Karpas-422 (cell line): Measurements from ENCODE around the gene DNPEP. TPM values are rescaled to one million over a fixed set of nuclear protein-coding genes. Genes with fewer than 3 reads are reported as not detected.
"Not testable (repeated sequence)": the region's sequence is repeated elsewhere in the genome, so short reads cannot be mapped to it uniquely, and the experiment has no call there.

ENCODE experiments used
- DNase-seq: peaks from one replicate; pipeline ENCODE4 v3.0.0-alpha.2; 2015
- H2AFZ ChIP-seq: fragments of 200-600 bp; sonication (generic); 2 replicates; pipeline ENCODE4 v1.6.1; 2014; ENCODE audit warnings: antibody characterized with exemption, low read length, mixed read lengths
- H3K27ac ChIP-seq: fragments of 200-600 bp; sonication (generic); 2 replicates; pipeline ENCODE4 v1.5.1; 2014; ENCODE audit warnings: mild to moderate bottlenecking, low read length, moderate library complexity
- H3K27me3 ChIP-seq: fragments of 200-600 bp; sonication (generic); 2 replicates; pipeline ENCODE4 v1.6.1; 2014; ENCODE audit warnings: low read length, mixed read lengths
- H3K36me3 ChIP-seq: fragments of 200-600 bp; sonication (generic); 2 replicates; pipeline ENCODE4 v1.6.1; 2014; ENCODE audit warnings: low read length, mixed read lengths; ENCODE audit not compliant: insufficient read depth
- H3K4me1 ChIP-seq: fragments of 200-600 bp; sonication (generic); 2 replicates; pipeline ENCODE4 v1.6.1; 2014; ENCODE audit warnings: mild to moderate bottlenecking, low read length, mixed read lengths
- H3K4me2 ChIP-seq: fragments of 200-600 bp; sonication (generic); 2 replicates; pipeline ENCODE4 v1.6.1; 2014; ENCODE audit warnings: low read length, low read depth, mild to moderate bottlenecking; ENCODE audit not compliant: poor library complexity, severe bottlenecking
- H3K4me3 ChIP-seq: fragments of 200-600 bp; sonication (generic); 2 replicates; pipeline ENCODE4 v1.5.1; 2014; ENCODE audit warnings: mild to moderate bottlenecking, antibody characterized with exemption, low read length, mixed read lengths
- H3K79me2 ChIP-seq: fragments of 200-600 bp; sonication (generic); 2 replicates; pipeline ENCODE4 v1.6.1; 2014; ENCODE audit warnings: mild to moderate bottlenecking, low read length, mixed read lengths
- H3K9ac ChIP-seq: fragments of 200-600 bp; sonication (generic); 2 replicates; pipeline ENCODE4 v1.6.0; 2014; ENCODE audit warnings: low read length
- H3K9me2 ChIP-seq: fragments of 200-600 bp; sonication (generic), shearing (Covaris generic); replicated peaks from 2 replicates; pipeline ENCODE4 v1.6.0; 2014; ENCODE audit warnings: mild to moderate bottlenecking, low read length, moderate library complexity; ENCODE audit not compliant: insufficient read depth
- H3K9me3 ChIP-seq: fragments of 300-700, 200-600 bp; sonication (generic); 2 replicates; pipeline ENCODE4 v1.6.1; 2014; ENCODE audit warnings: low read length, mixed read lengths
- H4K20me1 ChIP-seq: fragments of 200-600 bp; sonication (generic); 2 replicates; pipeline ENCODE4 v1.6.1; 2014; ENCODE audit warnings: mild to moderate bottlenecking, antibody characterized with exemption, low read length, low read depth; ENCODE audit not compliant: insufficient read depth
- total RNA-seq: library from RNA; depleted of rRNA; stranded (reverse); fragments of >200 nt; shearing (Covaris generic); gene quantifications from 2 replicates; pipeline ENCODE4 v1.2.3, GENCODE V29; 2014; ENCODE audit warnings: low replicate concordance

The DNPEP gene
- total RNA-seq, 1 experiment from 2014 or later, result 77.9 TPM

DNA sequence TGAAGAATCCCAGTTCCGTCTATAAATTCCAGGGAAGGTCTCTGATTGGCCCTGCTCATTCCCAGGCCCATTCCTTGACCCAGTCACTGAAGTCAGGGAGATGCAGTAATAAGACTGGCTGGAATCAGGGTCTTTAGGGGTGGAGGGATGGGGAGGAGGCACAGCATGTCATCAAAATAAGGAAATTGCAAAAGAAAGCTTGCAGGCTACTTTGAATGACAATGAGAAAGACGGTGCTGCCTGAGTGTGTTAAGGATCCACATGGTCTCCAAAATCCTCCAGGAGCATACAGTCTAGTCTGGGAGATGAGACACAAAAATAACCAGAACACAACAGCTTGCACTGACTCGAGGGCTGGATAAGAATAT lies 28.5 kb upstream of the DNPEP start:
- no peaks in the 10 kb centered on the region for H4K20me1 ChIP-seq
- H3K9ac ChIP-seq, result no peak overlapping the region
- no peak overlapping the region for H3K27ac ChIP-seq
- no peak overlapping the region for H2AFZ ChIP-seq
- DNase-seq, result no peak
- H3K36me3 ChIP-seq, result no peaks in the 10 kb centered on the region
- no peak overlapping the region for H3K4me2 ChIP-seq
- no peaks in the 10 kb centered on the region for H3K9me3 ChIP-seq
- no peaks in the 10 kb centered on the region for H3K9me2 ChIP-seq
- H3K79me2 ChIP-seq, result no peaks in the 10 kb centered on the region
- no peak overlapping the region for H3K4me3 ChIP-seq
- H3K27me3 ChIP-seq, result no peaks in the 10 kb centered on the region
- H3K4me1 ChIP-seq, result no peaks in the 10 kb centered on the region

DNA sequence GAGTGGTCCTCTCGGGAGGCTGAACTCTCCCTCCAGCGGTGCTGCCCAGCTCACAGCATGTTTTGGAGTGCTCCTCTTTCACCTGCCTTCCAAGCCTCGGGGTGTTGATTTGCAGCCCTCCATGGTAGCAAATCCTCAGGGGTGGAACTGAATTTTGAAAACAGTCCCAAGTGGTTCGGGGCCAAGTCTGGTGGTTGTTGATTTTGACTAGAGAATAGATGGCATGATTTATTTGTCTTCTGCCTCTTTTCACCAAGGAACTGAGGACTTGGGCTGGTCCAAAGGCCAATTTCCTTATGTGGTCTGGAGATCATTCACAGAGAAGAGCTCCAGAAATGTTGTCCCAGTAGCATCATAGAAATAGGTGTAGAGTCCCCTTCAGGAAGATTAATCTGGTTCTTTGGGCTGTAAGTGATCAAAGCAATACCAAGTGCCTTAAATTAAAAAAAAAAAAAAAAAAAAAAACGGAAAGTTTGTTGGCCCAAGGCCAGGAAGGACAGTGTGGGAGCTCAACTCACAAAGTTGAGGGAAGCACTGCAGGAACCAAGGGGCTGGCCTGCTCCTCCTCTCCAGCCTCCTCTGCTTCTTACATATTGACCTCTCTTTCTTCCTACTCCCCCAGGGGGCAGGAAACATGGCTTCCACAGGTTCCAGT lies 28.0 kb upstream of the DNPEP start:
- Histone ChIP-seq H4K20me1 (no peaks in the 10 kb centered on the region), H3K79me2 (no peaks in the 10 kb centered on the region), H3K27me3 (no peaks in the 10 kb centered on the region), H3K36me3 (no peaks in the 10 kb centered on the region), H3K4me2 (no peak overlapping the region), H3K9me3 (no peaks in the 10 kb centered on the region), H3K9ac (no peak overlapping the region), H2AFZ (no peak overlapping the region), H3K9me2 (no peaks in the 10 kb centered on the region), H3K4me1 (no peaks in the 10 kb centered on the region), H3K4me3 (no peak overlapping the region), H3K27ac (no peak overlapping the region)
- DNase-seq, result no peak

DNA sequence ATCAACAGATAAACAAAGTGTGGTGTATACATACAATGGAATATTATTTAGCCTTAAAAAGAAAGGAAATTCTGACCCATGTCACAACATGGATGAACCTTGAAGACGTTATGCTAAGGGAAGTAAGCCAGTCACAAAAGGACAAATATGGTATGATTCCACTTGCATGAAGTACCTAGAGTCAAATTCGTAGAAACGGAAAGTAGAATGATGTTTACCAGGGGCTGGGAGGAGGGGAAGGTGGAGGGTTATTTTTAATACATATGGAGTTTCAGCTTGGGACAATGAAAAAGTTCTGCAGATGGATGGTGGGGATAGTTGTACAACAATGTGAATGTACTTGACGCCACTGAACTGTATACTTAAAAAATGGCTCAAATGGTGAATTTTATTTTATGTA lies 27.1 kb upstream of the DNPEP start:
- Histone ChIP-seq H3K9me2 (no peaks in the 10 kb centered on the region), H3K4me2 (no peak overlapping the region), H2AFZ (no peak overlapping the region), H4K20me1 (no peaks in the 10 kb centered on the region), H3K79me2 (no peaks in the 10 kb centered on the region), H3K9me3 (no peaks in the 10 kb centered on the region), H3K27ac (no peak overlapping the region), H3K4me1 (no peaks in the 10 kb centered on the region), H3K4me3 (no peak overlapping the region), H3K27me3 (no peaks in the 10 kb centered on the region), H3K9ac (no peak overlapping the region), H3K36me3 (no peaks in the 10 kb centered on the region)
- DNase-seq, result no peak

DNA sequence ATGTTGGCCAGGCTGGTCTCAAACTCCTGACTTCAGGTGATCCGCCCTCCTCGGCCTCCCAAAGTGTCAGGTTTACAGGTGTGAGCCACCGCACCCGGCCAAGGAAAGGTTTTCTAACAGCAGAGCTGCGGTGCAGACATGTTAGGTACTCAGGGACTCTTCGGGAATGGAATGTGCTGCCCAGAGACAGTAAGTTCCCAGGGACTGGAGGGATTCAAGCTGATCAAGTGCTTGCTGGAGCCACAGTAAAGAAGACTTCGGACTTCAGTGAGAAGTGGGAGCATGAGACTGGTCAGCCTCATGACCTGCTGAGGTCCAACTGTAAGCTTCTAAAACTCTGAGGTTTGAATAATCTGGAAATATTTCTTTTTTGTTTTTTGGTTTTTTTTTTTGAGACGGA lies 22.7 kb upstream of the DNPEP start:
- H3K4me3 ChIP-seq, result no peak overlapping the region
- H3K27ac ChIP-seq, result no peak overlapping the region
- no peaks in the 10 kb centered on the region for H3K4me1 ChIP-seq
- no peak overlapping the region for H3K9ac ChIP-seq
- H4K20me1 ChIP-seq, result no peaks in the 10 kb centered on the region
- H3K9me3 ChIP-seq, result no peaks in the 10 kb centered on the region
- no peak overlapping the region for H3K4me2 ChIP-seq
- H3K36me3 ChIP-seq, result no peaks in the 10 kb centered on the region
- no peak overlapping the region for H2AFZ ChIP-seq
- H3K79me2 ChIP-seq, result no peaks in the 10 kb centered on the region
- no peaks in the 10 kb centered on the region for H3K27me3 ChIP-seq
- no peaks in the 10 kb centered on the region for H3K9me2 ChIP-seq
- DNase-seq, result no peak

DNA sequence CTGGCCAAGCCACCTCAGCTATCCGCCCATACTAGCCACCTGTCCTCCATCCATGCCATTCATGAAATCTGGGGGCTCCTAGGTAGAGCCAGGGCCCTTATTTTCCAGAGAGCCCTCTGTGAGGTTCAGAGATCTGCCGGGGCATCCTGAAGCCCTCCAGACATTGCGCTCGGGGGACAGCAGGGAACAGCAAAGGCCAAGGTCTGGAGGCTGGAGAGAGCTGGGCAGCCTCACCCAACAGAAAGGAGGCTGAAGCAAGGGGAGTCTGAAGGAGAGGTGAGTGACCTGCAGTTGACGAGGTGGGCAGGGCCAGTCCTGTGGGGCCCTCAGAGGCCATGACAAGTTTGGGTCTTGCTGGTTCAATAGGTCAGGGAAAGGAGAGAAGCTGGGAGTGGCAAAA lies 21.9 kb upstream of the DNPEP start:
- no peak overlapping the region for H3K27ac ChIP-seq
- no peaks in the 10 kb centered on the region for H3K9me2 ChIP-seq
- no peak overlapping the region for H3K4me2 ChIP-seq
- no peaks in the 10 kb centered on the region for H3K79me2 ChIP-seq
- no peaks in the 10 kb centered on the region for H4K20me1 ChIP-seq
- DNase-seq, result no peak
- H3K4me1 ChIP-seq, result no peaks in the 10 kb centered on the region
- H3K9me3 ChIP-seq, result no peaks in the 10 kb centered on the region
- no peaks in the 10 kb centered on the region for H3K36me3 ChIP-seq
- no peak overlapping the region for H3K9ac ChIP-seq
- no peak overlapping the region for H2AFZ ChIP-seq
- H3K4me3 ChIP-seq, result no peak overlapping the region
- H3K27me3 ChIP-seq, result no peaks in the 10 kb centered on the region

DNA sequence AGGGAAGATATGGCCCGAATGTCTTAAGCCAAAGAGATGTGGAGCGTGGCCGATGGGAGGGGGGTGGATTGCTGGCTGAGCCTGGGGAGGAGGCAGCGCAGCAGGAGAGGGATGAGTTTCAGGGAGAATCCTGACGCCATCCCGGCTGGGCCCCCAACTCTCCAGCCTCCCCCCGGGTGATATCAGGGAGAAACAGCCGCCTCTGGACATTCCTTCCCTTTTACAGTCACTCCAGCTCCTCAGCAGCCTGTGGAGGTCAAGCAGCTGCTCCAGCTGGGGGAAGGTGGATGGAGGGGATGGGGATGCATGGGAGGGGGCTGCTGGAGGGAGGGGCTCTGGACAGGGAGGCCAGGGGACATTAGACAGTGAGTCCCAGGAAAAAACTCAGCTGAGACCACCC lies 20.9 kb upstream of the DNPEP start:
- Histone ChIP-seq H4K20me1 (no peaks in the 10 kb centered on the region), H3K79me2 (no peaks in the 10 kb centered on the region), H3K4me3 (no peak overlapping the region), H3K36me3 (no peaks in the 10 kb centered on the region), H3K4me1 (no peaks in the 10 kb centered on the region), H2AFZ (no peak overlapping the region), H3K4me2 (no peak overlapping the region), H3K9me2 (no peaks in the 10 kb centered on the region), H3K27ac (no peak overlapping the region), H3K9me3 (no peaks in the 10 kb centered on the region), H3K27me3 (no peaks in the 10 kb centered on the region), H3K9ac (no peak overlapping the region)
- DNase-seq, result no peak

DNA sequence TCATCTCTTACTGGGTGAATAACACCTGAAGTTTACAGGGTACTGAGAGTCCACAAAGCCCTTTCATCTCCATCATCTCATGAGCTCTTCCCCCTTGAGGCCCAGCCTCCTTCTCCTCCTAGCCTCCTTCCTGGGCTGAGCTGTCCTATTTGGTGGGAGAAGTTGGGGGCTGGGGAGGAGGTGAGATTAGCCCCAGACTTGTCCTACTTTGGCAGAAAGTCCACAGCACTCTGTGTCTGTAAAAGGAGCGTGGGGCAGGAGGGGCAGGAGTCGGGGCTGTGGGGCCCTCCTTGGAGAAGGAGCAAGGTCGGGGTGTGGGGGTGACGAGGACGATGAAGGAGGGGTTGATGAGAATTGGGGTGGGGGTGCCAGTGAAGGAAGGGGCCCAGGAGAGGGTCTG lies 20.5 kb upstream of the DNPEP start:
- Histone ChIP-seq H2AFZ (no peak overlapping the region), H3K9me3 (no peaks in the 10 kb centered on the region), H3K79me2 (no peaks in the 10 kb centered on the region), H3K9me2 (no peaks in the 10 kb centered on the region), H3K9ac (no peak overlapping the region), H3K4me3 (no peak overlapping the region), H3K36me3 (no peaks in the 10 kb centered on the region), H3K27ac (no peak overlapping the region), H4K20me1 (no peaks in the 10 kb centered on the region), H3K4me1 (no peaks in the 10 kb centered on the region), H3K4me2 (no peak overlapping the region), H3K27me3 (no peaks in the 10 kb centered on the region)
- no peak for DNase-seq

DNA sequence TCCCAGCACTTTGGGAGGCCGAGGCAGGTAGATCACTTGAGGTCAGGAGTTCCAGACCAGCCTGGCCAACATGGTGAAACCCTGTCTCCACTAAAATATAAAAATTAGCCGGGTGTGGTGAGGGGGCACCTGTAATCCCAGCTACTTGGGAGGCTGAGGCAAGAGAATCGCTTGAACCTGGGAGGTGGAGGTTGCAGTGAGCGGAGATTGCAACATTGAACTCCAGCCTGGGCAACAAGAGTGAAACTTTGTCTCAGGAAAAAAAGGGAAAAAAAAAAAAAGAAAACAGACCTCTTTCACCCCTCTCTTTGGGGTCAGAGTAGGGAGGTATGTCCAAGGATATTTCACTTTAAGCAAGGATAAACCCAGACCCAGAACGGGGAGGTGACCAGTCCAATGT lies 19.6 kb upstream of the DNPEP start:
- H4K20me1 ChIP-seq, H3K9ac ChIP-seq, H3K4me1 ChIP-seq, H3K27me3 ChIP-seq, H3K9me3 ChIP-seq, H3K4me3 ChIP-seq, DNase-seq, H3K9me2 ChIP-seq, H2AFZ ChIP-seq, H3K4me2 ChIP-seq, H3K27ac ChIP-seq, H3K79me2 ChIP-seq, H3K36me3 ChIP-seq: not testable (repeated sequence)

DNA sequence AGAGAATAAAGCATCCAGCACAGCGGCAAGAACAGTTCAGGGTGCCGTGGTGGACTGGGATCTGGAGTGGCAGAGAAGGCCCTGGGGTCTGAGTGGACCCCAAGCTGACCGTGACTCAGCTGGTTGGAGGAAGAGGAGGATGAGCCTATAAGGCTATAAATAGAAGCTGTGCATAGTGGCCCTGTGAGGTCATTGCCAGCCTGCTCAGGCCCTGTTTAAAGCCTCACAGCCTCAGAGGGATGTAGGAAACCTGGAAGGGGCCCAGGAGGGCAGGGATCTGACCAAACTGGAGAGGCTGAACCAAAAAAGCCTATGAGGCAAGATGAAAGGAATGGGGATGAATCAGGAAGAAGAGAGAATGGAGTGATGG lies 19.1 kb upstream of the DNPEP start:
- no peak overlapping the region for H3K9ac ChIP-seq
- H3K27me3 ChIP-seq, result no peaks in the 10 kb centered on the region

More for the DNA sequence above, 19.1 kb upstream of the DNPEP start:
- no peak overlapping the region for H3K4me3 ChIP-seq
- no peaks in the 10 kb centered on the region for H3K36me3 ChIP-seq
- H3K9me2 ChIP-seq, result no peaks in the 10 kb centered on the region
- H4K20me1 ChIP-seq, result no peaks in the 10 kb centered on the region
- H2AFZ ChIP-seq, result no peak overlapping the region
- no peak overlapping the region for H3K27ac ChIP-seq
- no peaks in the 10 kb centered on the region for H3K9me3 ChIP-seq
- H3K4me2 ChIP-seq, result no peak overlapping the region
- H3K79me2 ChIP-seq, result no peaks in the 10 kb centered on the region
- no peaks in the 10 kb centered on the region for H3K4me1 ChIP-seq
- DNase-seq, result no peak
